HCT116 (cell line): ENCODE results near the gene CPEB1.

Source experiments
- CEBPB ChIP-seq: IDR thresholded peaks from 2 replicates; pipeline ENCODE4 v1.6.1; 2012; ENCODE audit warnings: low read depth
- EGR1 ChIP-seq: IDR thresholded peaks from 2 replicates; pipeline ENCODE4 v1.6.1; 2012; ENCODE audit warnings: low read depth
- EZH2 ChIP-seq: fragments of 200-600 bp; sonication (generic); IDR thresholded peaks from 2 replicates; pipeline ENCODE4 v1.6.1; 2017; ENCODE audit warnings: antibody characterized with exemption, mixed run types
- EZH2phosphoT487 ChIP-seq: fragments of 200-600 bp; IDR thresholded peaks from 2 replicates; pipeline ENCODE4 v1.6.1; 2018; ENCODE audit warnings: antibody characterized with exemption, borderline replicate concordance
- JUND ChIP-seq: IDR thresholded peaks from 2 replicates; pipeline ENCODE4 v1.6.1; 2012
- POLR2A ChIP-seq: IDR thresholded peaks from 2 replicates; pipeline ENCODE4 v1.7.0; 2011; ENCODE audit warnings: borderline replicate concordance; ENCODE audit not compliant: insufficient read depth, insufficient read length; ENCODE audit errors: extremely low read depth
- POLR2AphosphoS5 ChIP-seq: IDR thresholded peaks from 2 replicates; pipeline ENCODE4 v1.6.1; 2011; ENCODE audit warnings: mild to moderate bottlenecking, low read depth, low read length, moderate library complexity
- RAD21 ChIP-seq: IDR thresholded peaks from 2 replicates; pipeline ENCODE4 v1.6.1; 2012; ENCODE audit warnings: low read depth, mild to moderate bottlenecking
- YY1 ChIP-seq: IDR thresholded peaks from 2 replicates; pipeline ENCODE4 v1.6.1; 2011; ENCODE audit warnings: low read length, low read depth, moderate library complexity, mild to moderate bottlenecking; ENCODE audit not compliant: insufficient replicate concordance; ENCODE audit errors: extremely low read depth
- ZFX ChIP-seq: fragments of 450-650 bp; IDR thresholded peaks from 2 replicates; pipeline ENCODE4 v1.6.1; 2017
- TF ChIP-seq, protein P1 (sequence below): IDR thresholded peaks from 2 replicates; pipeline ENCODE4 v1.6.1; 2012; ENCODE audit warnings: low read depth
- TF ChIP-seq, protein P2 (sequence below), 3 experiments: fragments of 200-600 bp in 1 of 3; sonication (generic) in 1 of 3; IDR thresholded peaks in 2 of 3; conservative IDR thresholded peaks in 1 of 3; 2 replicates each; pipeline ENCODE4 v1.5.1; 2012 to 2017; ENCODE audit warnings: low read depth in 2 of 3, low read length in 2 of 3, antibody characterized with exemption in 1 of 3, borderline replicate concordance in 1 of 3, control low read depth in 1 of 3, mild to moderate bottlenecking in 1 of 3, mixed read lengths in 1 of 3, mixed run types in 1 of 3, moderate library complexity in 1 of 3; ENCODE audit not compliant: insufficient read depth in 1 of 3
- TF ChIP-seq, protein P3 (sequence below): IDR thresholded peaks from 2 replicates; pipeline ENCODE4 v1.6.1; 2012

DNA sequence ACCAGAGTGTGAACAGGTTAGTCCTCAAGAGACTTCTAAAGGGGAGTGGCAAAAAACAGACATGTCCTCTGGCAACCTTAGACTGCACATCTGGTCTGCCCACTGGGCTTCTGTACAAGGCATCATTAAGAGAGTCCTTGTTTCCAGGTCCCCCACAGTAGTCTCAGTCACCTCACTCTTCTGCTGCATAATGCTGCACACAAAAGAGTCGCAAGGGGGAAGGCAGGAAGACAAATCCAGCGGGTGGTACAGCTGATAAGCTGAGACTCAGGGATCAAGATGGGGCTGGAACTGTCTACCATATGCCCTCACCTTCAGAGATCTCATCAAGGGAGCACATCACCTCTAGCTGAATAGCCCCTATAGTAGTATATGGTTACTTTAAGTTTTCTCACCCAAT, 79.5 kb downstream of the CPEB1 start:
- TF ChIP-seq POLR2AphosphoS5: no peak
- TF ChIP-seq, protein P1, sequence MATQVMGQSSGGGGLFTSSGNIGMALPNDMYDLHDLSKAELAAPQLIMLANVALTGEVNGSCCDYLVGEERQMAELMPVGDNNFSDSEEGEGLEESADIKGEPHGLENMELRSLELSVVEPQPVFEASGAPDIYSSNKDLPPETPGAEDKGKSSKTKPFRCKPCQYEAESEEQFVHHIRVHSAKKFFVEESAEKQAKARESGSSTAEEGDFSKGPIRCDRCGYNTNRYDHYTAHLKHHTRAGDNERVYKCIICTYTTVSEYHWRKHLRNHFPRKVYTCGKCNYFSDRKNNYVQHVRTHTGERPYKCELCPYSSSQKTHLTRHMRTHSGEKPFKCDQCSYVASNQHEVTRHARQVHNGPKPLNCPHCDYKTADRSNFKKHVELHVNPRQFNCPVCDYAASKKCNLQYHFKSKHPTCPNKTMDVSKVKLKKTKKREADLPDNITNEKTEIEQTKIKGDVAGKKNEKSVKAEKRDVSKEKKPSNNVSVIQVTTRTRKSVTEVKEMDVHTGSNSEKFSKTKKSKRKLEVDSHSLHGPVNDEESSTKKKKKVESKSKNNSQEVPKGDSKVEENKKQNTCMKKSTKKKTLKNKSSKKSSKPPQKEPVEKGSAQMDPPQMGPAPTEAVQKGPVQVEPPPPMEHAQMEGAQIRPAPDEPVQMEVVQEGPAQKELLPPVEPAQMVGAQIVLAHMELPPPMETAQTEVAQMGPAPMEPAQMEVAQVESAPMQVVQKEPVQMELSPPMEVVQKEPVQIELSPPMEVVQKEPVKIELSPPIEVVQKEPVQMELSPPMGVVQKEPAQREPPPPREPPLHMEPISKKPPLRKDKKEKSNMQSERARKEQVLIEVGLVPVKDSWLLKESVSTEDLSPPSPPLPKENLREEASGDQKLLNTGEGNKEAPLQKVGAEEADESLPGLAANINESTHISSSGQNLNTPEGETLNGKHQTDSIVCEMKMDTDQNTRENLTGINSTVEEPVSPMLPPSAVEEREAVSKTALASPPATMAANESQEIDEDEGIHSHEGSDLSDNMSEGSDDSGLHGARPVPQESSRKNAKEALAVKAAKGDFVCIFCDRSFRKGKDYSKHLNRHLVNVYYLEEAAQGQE: no peak
- TF ChIP-seq, protein P2, sequence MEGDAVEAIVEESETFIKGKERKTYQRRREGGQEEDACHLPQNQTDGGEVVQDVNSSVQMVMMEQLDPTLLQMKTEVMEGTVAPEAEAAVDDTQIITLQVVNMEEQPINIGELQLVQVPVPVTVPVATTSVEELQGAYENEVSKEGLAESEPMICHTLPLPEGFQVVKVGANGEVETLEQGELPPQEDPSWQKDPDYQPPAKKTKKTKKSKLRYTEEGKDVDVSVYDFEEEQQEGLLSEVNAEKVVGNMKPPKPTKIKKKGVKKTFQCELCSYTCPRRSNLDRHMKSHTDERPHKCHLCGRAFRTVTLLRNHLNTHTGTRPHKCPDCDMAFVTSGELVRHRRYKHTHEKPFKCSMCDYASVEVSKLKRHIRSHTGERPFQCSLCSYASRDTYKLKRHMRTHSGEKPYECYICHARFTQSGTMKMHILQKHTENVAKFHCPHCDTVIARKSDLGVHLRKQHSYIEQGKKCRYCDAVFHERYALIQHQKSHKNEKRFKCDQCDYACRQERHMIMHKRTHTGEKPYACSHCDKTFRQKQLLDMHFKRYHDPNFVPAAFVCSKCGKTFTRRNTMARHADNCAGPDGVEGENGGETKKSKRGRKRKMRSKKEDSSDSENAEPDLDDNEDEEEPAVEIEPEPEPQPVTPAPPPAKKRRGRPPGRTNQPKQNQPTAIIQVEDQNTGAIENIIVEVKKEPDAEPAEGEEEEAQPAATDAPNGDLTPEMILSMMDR (IDR thresholded peaks at IDR 0.05 in 2 of 3, conservative IDR thresholded peaks at IDR 0.05 in 1 of 3; ENCODE audit: borderline replicate concordance in 1 of 3, insufficient read depth in 1 of 3, low read depth in 2 of 3, low read length in 2 of 3): no peak
- TF ChIP-seq EZH2: no peak
- no peak for TF ChIP-seq EZH2phosphoT487
- no peak for TF ChIP-seq ZFX
- no peak for TF ChIP-seq RAD21
- no peak for TF ChIP-seq EGR1
- TF ChIP-seq, protein P3, sequence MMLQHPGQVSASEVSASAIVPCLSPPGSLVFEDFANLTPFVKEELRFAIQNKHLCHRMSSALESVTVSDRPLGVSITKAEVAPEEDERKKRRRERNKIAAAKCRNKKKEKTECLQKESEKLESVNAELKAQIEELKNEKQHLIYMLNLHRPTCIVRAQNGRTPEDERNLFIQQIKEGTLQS: no peak
- no peak for TF ChIP-seq JUND
- TF ChIP-seq POLR2A: no peak
- no peak for TF ChIP-seq YY1
- TF ChIP-seq CEBPB: no peak
